GM21360 (cell line): ENCODE data around the gene URGCP.
"Not testable (repeated sequence)": the region's sequence is repeated elsewhere in the genome, so short reads cannot be mapped to it uniquely, and the experiment has no call there.

Experiments
- ATAC-seq: cut with Tn5 transposase; IDR thresholded peaks from one replicate; pipeline ENCODE4 v1.9.1; 2021; ENCODE audit warnings: mild to moderate bottlenecking, moderate library complexity; ENCODE audit not compliant: unreplicated experiment

Gene URGCP

DNA sequence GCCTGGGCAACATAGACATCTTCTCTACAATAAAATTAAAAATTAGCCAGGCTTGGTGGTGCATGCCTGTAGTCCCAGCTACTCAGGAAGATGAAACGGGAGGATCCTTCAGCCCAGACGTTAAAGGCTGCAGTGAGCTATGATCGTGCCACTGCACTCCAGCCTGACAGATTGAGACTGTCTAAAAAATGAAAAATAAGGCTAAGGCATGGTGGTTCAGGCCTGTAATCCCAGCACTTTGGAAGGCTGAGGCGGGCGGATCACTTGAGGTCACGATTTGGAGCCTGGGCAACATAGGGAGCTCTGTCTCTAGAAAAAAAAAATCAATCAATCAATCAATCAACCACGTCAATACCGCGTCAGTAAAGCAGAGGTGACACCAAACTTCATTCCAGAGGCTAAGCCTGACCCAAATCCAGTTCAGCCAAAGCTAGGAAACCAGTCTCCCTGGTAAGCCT lies 68.2 kb downstream of the URGCP start:
- no peak for ATAC-seq

DNA sequence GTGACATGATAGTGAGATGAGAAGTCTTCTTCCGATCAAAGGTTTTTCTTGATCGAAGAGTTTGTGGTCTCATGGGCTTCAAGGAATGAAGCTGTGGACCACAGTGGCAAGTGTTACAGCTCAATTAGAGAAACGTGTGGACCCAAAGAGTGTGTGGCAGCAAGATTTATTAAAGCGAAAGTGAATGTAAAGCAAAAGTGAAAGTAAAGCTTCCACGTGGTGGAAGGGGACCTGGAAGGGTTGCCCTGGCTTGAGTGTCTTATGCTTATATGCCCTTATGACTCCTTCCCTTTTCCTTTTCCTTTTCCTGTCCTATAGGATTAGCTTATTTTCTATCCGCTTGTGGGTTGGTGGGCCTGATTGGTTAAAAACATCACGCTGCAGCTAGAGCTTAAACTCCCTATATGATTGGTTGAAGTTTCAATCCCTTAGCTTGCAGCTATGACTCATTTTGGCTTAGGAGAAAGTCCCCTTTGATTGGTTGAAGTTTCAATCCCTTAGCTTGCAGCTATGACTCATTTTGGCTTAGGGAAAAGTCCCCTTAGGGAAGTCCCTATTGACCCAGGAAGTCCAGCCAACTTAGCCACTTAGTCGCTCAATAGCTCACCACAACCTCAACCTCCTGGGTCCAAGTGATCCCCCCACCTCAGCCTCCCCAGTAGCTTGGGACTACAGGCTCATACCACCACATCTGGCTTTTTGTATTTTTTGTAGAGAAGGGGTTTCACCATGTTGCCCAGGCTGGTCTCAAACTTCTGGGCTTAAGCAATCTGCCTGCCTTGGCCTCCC lies 71.7 kb downstream of the URGCP start:
- peak; percentile 42 for ATAC-seq

DNA sequence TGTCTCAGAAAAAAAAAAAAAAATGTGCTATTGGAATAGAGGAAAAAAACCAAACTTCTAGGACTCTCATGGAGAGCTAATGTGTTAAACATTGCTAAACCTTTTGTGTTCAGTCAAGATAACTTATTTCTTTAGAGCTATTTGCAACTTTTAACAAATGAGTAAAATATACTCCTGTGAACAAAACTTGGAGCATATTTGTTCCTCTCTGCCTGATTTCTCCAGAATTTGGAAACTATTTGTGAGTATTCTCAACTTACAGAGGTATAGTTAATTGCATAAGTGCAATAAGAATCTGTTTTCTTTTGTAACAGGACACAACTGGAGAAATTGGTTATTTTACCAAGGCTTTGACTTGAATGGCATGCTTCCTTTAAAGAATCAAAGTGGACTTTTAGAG lies 75.5 kb downstream of the URGCP start:
- not testable (repeated sequence) for ATAC-seq
